Stomach smooth muscle (tissue), 2 donors: ENCODE results near the gene IFI27L1.

Experiments used
- H3K27ac ChIP-seq: one replicate; pipeline ENCODE4 v1.7.0; 2013; ENCODE audit warnings: mild to moderate bottlenecking, low read length, inconsistent platforms
- H3K27me3 ChIP-seq, 2 donors: one replicate each; pipeline ENCODE4 v1.7.0; 2013; ENCODE audit warnings: low read length in 2 of 2; ENCODE audit not compliant: insufficient read depth in 2 of 2, control insufficient read depth in 1 of 2
- H3K36me3 ChIP-seq, 2 donors: one replicate each; pipeline ENCODE4 v1.7.0; 2013; ENCODE audit warnings: low read length in 2 of 2; ENCODE audit not compliant: control insufficient read depth in 2 of 2, insufficient read depth in 2 of 2
- H3K4me1 ChIP-seq: one replicate; pipeline ENCODE4 v1.7.0; 2013; ENCODE audit warnings: low read length; ENCODE audit not compliant: control insufficient read depth, insufficient read depth
- H3K4me3 ChIP-seq, 2 donors: one replicate each; pipeline ENCODE4 v1.7.0; 2013; ENCODE audit warnings: low read length in 2 of 2
- H3K9ac ChIP-seq, 2 donors: one replicate each; pipeline ENCODE4 v1.7.0; 2013; ENCODE audit warnings: low read length in 2 of 2, mild to moderate bottlenecking in 1 of 2
- H3K9me3 ChIP-seq, 2 donors: one replicate each; pipeline ENCODE4 v1.7.0; 2013; ENCODE audit warnings: low read length in 2 of 2; ENCODE audit not compliant: control insufficient read depth in 2 of 2
- donor health status: healthy.
- donor health status: Pancreatic carcinoma.

Gene IFI27L1

GRCh38 chr14:94104731-94105130 is 23.6 kb downstream of the IFI27L1 start:
- Histone ChIP-seq H3K4me3 (no peak overlapping the region), H3K9me3 (no peaks in the 10 kb centered on the region), H3K4me1 (peaks cover under 1% of the 10 kb centered on the region), H3K9ac (no peak overlapping the region), H3K27ac (no peak overlapping the region), H3K36me3 (no peaks in the 10 kb centered on the region), H3K27me3 (no peaks in the 10 kb centered on the region)

- H3K9me3 ChIP-seq = no peaks in the 10 kb centered on the region
- no peak overlapping the region for H3K4me3 ChIP-seq
- no peaks in the 10 kb centered on the region for H3K27me3 ChIP-seq
- peaks cover 14% of the 10 kb centered on the region for H3K4me1 ChIP-seq
- H3K9ac ChIP-seq = no peak overlapping the region
- H3K36me3 ChIP-seq = no peaks in the 10 kb centered on the region
- no peak overlapping the region for H3K27ac ChIP-seq
Observed at GRCh38 chr14:94109915-94110250, 28.8 kb downstream of the IFI27L1 start.

- Histone ChIP-seq H3K36me3 (no peaks in the 10 kb centered on the region), H3K27ac (peak within 1 kb of the TSS; percentile 37), H3K4me3 (peak within 1 kb of the TSS in 1 of 2 donors; percentile 62), H3K4me1 (peaks cover 15% of the 10 kb centered on the region), H3K9me3 (no peaks in the 10 kb centered on the region), H3K9ac (peak within 1 kb of the TSS; percentile 42 to 53), H3K27me3 (peaks cover 0 to 2% of the 10 kb centered on the region in 2 donors)
Observed at GRCh38 chr14:94110552-94111181, 29.6 kb downstream of the IFI27L1 start, which contains the start of gene IFI27. IFI27 (plus strand) TSS chr14:94110736.

GRCh38 chr14:94111276-94112095 is 30.4 kb downstream of the IFI27L1 start:
- no peaks in the 10 kb centered on the region for H3K36me3 ChIP-seq
- no peak overlapping the region for H3K27ac ChIP-seq
- peaks cover 2% of the 10 kb centered on the region in 2 donors for H3K27me3 ChIP-seq
- peak overlapping the region; percentile 42 to 53 for H3K9ac ChIP-seq
- no peaks in the 10 kb centered on the region for H3K9me3 ChIP-seq
- peaks cover 15% of the 10 kb centered on the region for H3K4me1 ChIP-seq
- H3K4me3 ChIP-seq = peak overlapping the region in 1 of 2 donors; percentile 62

GRCh38 chr14:94112513-94113063 is 31.5 kb downstream of the IFI27L1 start:
- Histone ChIP-seq H3K27ac (no peak overlapping the region), H3K27me3 (peaks cover 2 to 4% of the 10 kb centered on the region in 2 donors), H3K4me1 (peaks cover 15% of the 10 kb centered on the region), H3K36me3 (no peaks in the 10 kb centered on the region), H3K9ac (no peak overlapping the region), H3K4me3 (peak overlapping the region in 1 of 2 donors; percentile 17), H3K9me3 (no peaks in the 10 kb centered on the region)

- H3K9ac ChIP-seq = no peak overlapping the region
Observed at GRCh38 chr14:94113073-94113472, 32.0 kb downstream of the IFI27L1 start.

GRCh38 chr14:94113490-94113889 is 32.4 kb downstream of the IFI27L1 start:
- Histone ChIP-seq H3K36me3 (no peaks in the 10 kb centered on the region), H3K9me3 (no peaks in the 10 kb centered on the region), H3K4me1 (peaks cover 15% of the 10 kb centered on the region), H3K4me3 (no peak overlapping the region), H3K9ac (no peak overlapping the region), H3K27ac (peak overlapping the region; percentile 11), H3K27me3 (peaks cover 2 to 4% of the 10 kb centered on the region in 2 donors)

More at GRCh38 chr14:94113073-94113472, 32.0 kb downstream of the IFI27L1 start:
- Histone ChIP-seq H3K4me3 (peak overlapping the region in 1 of 2 donors; percentile 17), H3K36me3 (no peaks in the 10 kb centered on the region), H3K27ac (no peak overlapping the region), H3K9me3 (no peaks in the 10 kb centered on the region), H3K27me3 (peaks cover 2 to 4% of the 10 kb centered on the region in 2 donors), H3K4me1 (peaks cover 15% of the 10 kb centered on the region)

- H3K9me3 ChIP-seq = no peaks in the 10 kb centered on the region
- H3K36me3 ChIP-seq = no peaks in the 10 kb centered on the region
- peaks cover 15% of the 10 kb centered on the region for H3K4me1 ChIP-seq
- H3K27ac ChIP-seq = peak overlapping the region; percentile 11
- H3K9ac ChIP-seq = no peak overlapping the region
- peaks cover 2 to 4% of the 10 kb centered on the region in 2 donors for H3K27me3 ChIP-seq
- no peak overlapping the region for H3K4me3 ChIP-seq
Observed at GRCh38 chr14:94113908-94114588, 32.9 kb downstream of the IFI27L1 start.

- Histone ChIP-seq H3K4me3 (no peak overlapping the region), H3K36me3 (no peaks in the 10 kb centered on the region), H3K27me3 (peaks cover 2 to 4% of the 10 kb centered on the region in 2 donors), H3K9ac (no peak overlapping the region), H3K4me1 (peaks cover 15% of the 10 kb centered on the region), H3K27ac (peak overlapping the region; percentile 11), H3K9me3 (peaks cover 4% of the 10 kb centered on the region in 2 donors)
Observed at GRCh38 chr14:94114589-94115057, 33.5 kb downstream of the IFI27L1 start.

GRCh38 chr14:94115058-94115591 is 34.0 kb downstream of the IFI27L1 start:
- H3K27me3 ChIP-seq = peaks cover 2 to 4% of the 10 kb centered on the region in 2 donors
- no peaks in the 10 kb centered on the region for H3K36me3 ChIP-seq
- peaks cover 6 to 9% of the 10 kb centered on the region in 2 donors for H3K9me3 ChIP-seq
- H3K9ac ChIP-seq = no peak overlapping the region
- peaks cover 12% of the 10 kb centered on the region for H3K4me1 ChIP-seq
- H3K27ac ChIP-seq = peak overlapping the region; percentile 11
- H3K4me3 ChIP-seq = no peak overlapping the region
